ENCODE results near the gene ZC3H12A. TPM values are rescaled to one million over a fixed set of nuclear protein-coding genes. Genes with fewer than 3 reads are reported as not detected.

The ZC3H12A gene
- total and polyA plus RNA-seq, 2 of the 8 experiments (the other 6 are each of a cell fraction or from before 2014, with no cell fraction given): 7.4 to 10.0 TPM

- Histone ChIP-seq H3K4me2 (ENCODE audit: insufficient read depth in 1 of 2, low read depth in 2 of 2, low read length in 2 of 2) (peak overlapping the region in 1 of 2 experiments; percentile 75; a peak in 1 of 4 replicates), H2AK5ac (ENCODE audit: low read depth, low read length) (no peak overlapping the region), H3K23me2 (ENCODE audit: low read depth, low read length) (peaks cover 8% of the 10 kb centered on the region), H4K20me1 (replicated peaks in 1 of 2; ENCODE audit: control insufficient read depth in 1 of 2, insufficient read depth in 2 of 2, low read length in 2 of 2) (peaks cover 4 to 20% of the 10 kb centered on the region in 2 experiments), H3K9ac (replicated peaks in 1 of 4; ENCODE audit: extremely low read depth in 1 of 4, low read depth in 3 of 4, low read length in 3 of 4) (no peak overlapping the region), H3K56ac (replicated peaks; ENCODE audit: insufficient read length, low read depth, low read length) (no peak overlapping the region), H2BK12ac (ENCODE audit: low read depth, low read length) (no peak overlapping the region), H3K9me3 (ENCODE audit: insufficient read depth in 2 of 2, low read depth in 1 of 2, low read length in 1 of 2) (no peaks in the 10 kb centered on the region), H3K27me3 (replicated peaks in 1 of 4; ENCODE audit: control insufficient read depth in 3 of 4, extremely low read depth in 1 of 4, insufficient read depth in 3 of 4, low read length in 3 of 4) (peaks cover 0 to 6% (median 5%) of the 10 kb centered on the region in 4 experiments; a peak in 5 of 7 replicates), H4K8ac (ENCODE audit: extremely low read depth, insufficient read depth, low read length) (no peak overlapping the region), H3K36me3 (ENCODE audit: control insufficient read depth in 2 of 4, insufficient read depth in 4 of 4, low read length in 3 of 4) (peaks cover 9 to 36% (median 24%) of the 10 kb centered on the region in 4 experiments; a peak in 7 of 8 replicates), H4K5ac (ENCODE audit: insufficient read length, low read depth, low read length) (no peak overlapping the region), H2BK120ac (replicated peaks; ENCODE audit: low read depth, low read length) (no peak overlapping the region), H3K79me2 (ENCODE audit: control insufficient read depth in 1 of 2, insufficient read depth in 2 of 2, low read length in 2 of 2) (peaks cover 0 to 26% of the 10 kb centered on the region in 2 experiments; a peak in 2 of 4 replicates), H2AFZ (ENCODE audit: low read length) (no peak overlapping the region), H3K4ac (replicated peaks; ENCODE audit: insufficient read length, low read depth, low read length) (no peak overlapping the region), H3K23ac (ENCODE audit: insufficient read length) (no peak overlapping the region), H3K79me1 (ENCODE audit: low read depth, low read length) (peaks cover 8% of the 10 kb centered on the region), H4K91ac (replicated peaks; ENCODE audit: insufficient read length, low read length) (no peak overlapping the region), H2BK20ac (ENCODE audit: low read length) (no peak overlapping the region), H3K18ac (ENCODE audit: extremely low read depth, low read length) (no peak overlapping the region), H3K27ac (ENCODE audit: low read depth, low read length) (peak overlapping the region; percentile 49; the same call in 1 of the 2 replicates), H2BK15ac (ENCODE audit: low read length) (no peak overlapping the region), H2BK5ac (ENCODE audit: low read depth, low read length) (no peak overlapping the region; the same call in 1 of the 2 replicates), H3K14ac (ENCODE audit: insufficient read length) (no peak overlapping the region), H3K4me1 (replicated peaks in 1 of 4; ENCODE audit: control insufficient read depth in 3 of 4, insufficient read depth in 4 of 4, low read length in 3 of 4) (peaks cover 3 to 45% (median 28%) of the 10 kb centered on the region in 4 experiments), H3K4me3 (ENCODE audit: extremely low read depth in 1 of 4, insufficient read depth in 2 of 4, low read depth in 3 of 4, low read length in 4 of 4) (no peak overlapping the region)
- no peak for DNase-seq (ENCODE audit: low read depth in 1 of 2, low spot score in 2 of 2)
- TF ChIP-seq POLR2A (IDR thresholded peaks at IDR 0.05; ENCODE audit: control extremely low read depth in 1 of 2, low read depth in 2 of 2, low read length in 2 of 2) (peak in 1 of 2 experiments; percentile 13; a peak in 1 of 3 replicates), BACH1 (IDR thresholded peaks at IDR 0.05; ENCODE audit: low read length) (no peak), SP2 (IDR thresholded peaks at IDR 0.05; ENCODE audit: low read length) (no peak), RBBP5 (IDR thresholded peaks at IDR 0.05; ENCODE audit: borderline replicate concordance, low read depth, low read length) (no peak), TAF7 (optimal IDR thresholded peaks at IDR 0.05; ENCODE audit: borderline replicate concordance, low read depth, low read length) (no peak), SIN3A (conservative IDR thresholded peaks at IDR 0.05 in 1 of 2, IDR thresholded peaks at IDR 0.05 in 1 of 2; ENCODE audit: low read depth in 1 of 2, low read length in 2 of 2) (no peak), USF2 (IDR thresholded peaks at IDR 0.05; ENCODE audit: low read length) (no peak)
- WGBS, 2 experiments (ENCODE audit: extremely low coverage in 1 of 2, insufficient coverage in 1 of 2, insufficient read length in 1 of 2, insufficient replicate concordance in 2 of 2, low coverage in 1 of 2, low lambda C conversion rate in 2 of 2, missing lambda C conversion rate in 1 of 2): 89% methylated on average over 8 of the region's 8 CpGs; no CpG with 5 or more reads in 1 of the 2 experiments
- ChIA-PET CTCF (ENCODE audit: partially characterized antibody) (interaction anchor here (1.0 to 17.4 kb wide), 6 partner anchors 8 to 44 kb away, joined by 4 to 213 read pairs (median 5); no protein-coding TSS in a partner anchor), POLR2A (ENCODE audit: partially characterized antibody) (interaction anchor here (1.1 to 5.7 kb wide), 5 partner anchors 7 to 37 kb away, joined by 3 to 68 read pairs (median 7); no protein-coding TSS in a partner anchor)
- FAIRE-seq: no peak
Measured at GRCh38 chr1:37478451-37478881, 4.1 kb downstream of the ZC3H12A start.

Data from H1 (cell line).